B cell (primary cell): ENCODE results near the gene PRTG. TPM values are rescaled to one million over a fixed set of nuclear protein-coding genes. Genes with fewer than 3 reads are reported as not detected.

ENCODE experiments used
- ATAC-seq: fragments of 200-7000 bp; cut with Tn5 transposase; one replicate; pipeline ENCODE4 v1.10.0; 2021; ENCODE audit warnings: low read depth, mild to moderate bottlenecking, moderate number of reproducible peaks, moderate library complexity
- CTCF ChIA-PET: fragments of 350-600 bp; sonication (Branson Sonifier 250); formaldehyde crosslinking; loops from one replicate; lab custom pipeline; 2021; ENCODE audit warnings: antibody characterized with exemption, inconsistent platforms; lab: Charles Lee
- POLR2A ChIA-PET: fragments of 350-600 bp; sonication (Branson Sonifier 250); formaldehyde crosslinking; loops from one replicate; lab custom pipeline; 2021; ENCODE audit warnings: antibody characterized with exemption; lab: Charles Lee
- DNase-seq: peaks from one replicate; pipeline ENCODE4 v3.0.0; 2013
- H2AFZ ChIP-seq: 2 replicates; pipeline ENCODE4 v1.6.1; 2012; ENCODE audit warnings: mild to moderate bottlenecking, low read depth, low read length; ENCODE audit not compliant: insufficient read depth, poor library complexity, severe bottlenecking
- H3K27ac ChIP-seq, 2 donors: 1 replicate in 1 of 2; 2 replicates in 1 of 2; pipeline ENCODE4 v1.5.1; 2012 to 2013; ENCODE audit warnings: low read length in 2 of 2, mild to moderate bottlenecking in 2 of 2, moderate library complexity in 1 of 2
- H3K27me3 ChIP-seq, 4 experiments: fragments of 200-600 bp in 1 of 4; sonication (generic) in 1 of 4; replicated peaks in 1 of 4; 1 replicate in 2 of 4; 2 replicates in 2 of 4; pipeline versions ENCODE4 v1.6.1 to v1.7.0; 2013 to 2016; ENCODE audit warnings: low read length in 3 of 4, mild to moderate bottlenecking in 2 of 4, mixed read lengths in 1 of 4, moderate library complexity in 1 of 4; ENCODE audit not compliant: insufficient read depth in 4 of 4, control insufficient read depth in 3 of 4; ENCODE audit errors: control extremely low read depth in 1 of 4
- H3K36me3 ChIP-seq, 2 experiments: replicated peaks in 1 of 2; 1 replicate in 1 of 2; 2 replicates in 1 of 2; pipeline versions ENCODE4 v1.6.1 to v1.7.1; 2013; ENCODE audit warnings: low read length in 1 of 2; ENCODE audit not compliant: insufficient read depth in 2 of 2, control insufficient read depth in 1 of 2; ENCODE audit errors: control extremely low read depth in 1 of 2, extremely low read depth in 1 of 2
- H3K4me1 ChIP-seq, 2 donors: fragments of 200-600 bp in 1 of 2; sonication (generic) in 1 of 2; 1 replicate in 1 of 2; 2 replicates in 1 of 2; pipeline versions ENCODE4 v1.5.1 to v1.6.1; 2013 to 2017; ENCODE audit warnings: low read length in 2 of 2; ENCODE audit not compliant: control insufficient read depth in 2 of 2, insufficient read depth in 2 of 2
- H3K4me2 ChIP-seq: replicated peaks from 2 replicates; pipeline ENCODE3; 2012; ENCODE audit warnings: mild to moderate bottlenecking, low read depth, low read length; ENCODE audit not compliant: poor library complexity, severe bottlenecking
- H3K4me3 ChIP-seq, 5 experiments: fragments of 200-600 bp in 1 of 5; sonication (generic) in 1 of 5; 1 replicate in 3 of 5; 2 replicates in 2 of 5; pipeline versions ENCODE4 v1.5.1 to v1.7.0; 2011 to 2016; ENCODE audit warnings: low read length in 4 of 5, mild to moderate bottlenecking in 4 of 5, low read depth in 2 of 5, control low read depth in 1 of 5, moderate library complexity in 1 of 5; ENCODE audit not compliant: insufficient read depth in 1 of 5; ENCODE audit errors: control extremely low read depth in 1 of 5, extremely low read depth in 1 of 5
- H3K79me2 ChIP-seq: fragments of 200-600 bp; sonication (generic); one replicate; pipeline ENCODE4 v1.6.0; 2016; ENCODE audit warnings: low read length; ENCODE audit not compliant: control insufficient read depth, insufficient read depth
- H3K9ac ChIP-seq: fragments of 200-600 bp; sonication (generic); 2 replicates; pipeline ENCODE4 v1.6.1; 2017; ENCODE audit warnings: mild to moderate bottlenecking, low read length, moderate library complexity
- H3K9me3 ChIP-seq, 3 donors: one replicate each; pipeline versions ENCODE4 v1.6.1 to v1.7.1; 2013; ENCODE audit warnings: low read length in 2 of 3; ENCODE audit not compliant: control insufficient read depth in 2 of 3, insufficient read depth in 1 of 3; ENCODE audit errors: control extremely low read depth in 1 of 3
- H4K20me1 ChIP-seq: 2 replicates; pipeline ENCODE4 v1.6.0; 2012; ENCODE audit warnings: mild to moderate bottlenecking, low read length; ENCODE audit not compliant: insufficient read depth, control insufficient read depth, poor library complexity, severe bottlenecking
- H3K27ac Mint-ChIP-seq: one replicate; pipeline ENCODE4 v1.8.0; 2021; ENCODE audit warnings: mixed read lengths
- H3K27me3 Mint-ChIP-seq: one replicate; pipeline ENCODE4 v1.8.0; 2021; ENCODE audit warnings: mixed read lengths
- H3K4me1 Mint-ChIP-seq: one replicate; pipeline ENCODE4 v1.8.0; 2021; ENCODE audit warnings: mixed read lengths
- H3K4me3 Mint-ChIP-seq: one replicate; pipeline ENCODE4 v1.8.0; 2021; ENCODE audit warnings: mixed read lengths
- H3K9me3 Mint-ChIP-seq: one replicate; pipeline ENCODE4 v1.8.0; 2022; ENCODE audit warnings: mixed read lengths; ENCODE audit not compliant: insufficient read depth
- CTCF ChIP-seq: fragments of 200-600 bp; IDR thresholded peaks from one replicate; pipeline ENCODE4 v1.8.0; 2022; ENCODE audit warnings: antibody characterized with exemption, mild to moderate bottlenecking
- EZH2 ChIP-seq: IDR thresholded peaks from 2 replicates; pipeline ENCODE4 v1.6.1; 2012; ENCODE audit warnings: borderline replicate concordance, low read depth, mild to moderate bottlenecking, moderate library complexity, low read length; ENCODE audit not compliant: insufficient read depth, poor library complexity, severe bottlenecking
- WGBS: methylation state at CpG from one replicate; pipeline ENCODE4 v1.1.5; 2013; ENCODE audit warnings: missing lambda C conversion rate; ENCODE audit not compliant: insufficient coverage; 5-methylcytosine and 5-hydroxymethylcytosine counted together
- intact Hi-C: fragments of 100-400 bp; cut with micrococcal nuclease; formaldehyde crosslinking; loops from one replicate; pipeline ENCODE4 v1.10.0; 2022
- polyA plus RNA-seq: library from polyadenylated mRNA; depleted of rRNA; stranded (reverse); fragments of >200 nt; gene quantifications from 2 replicates; pipeline ENCODE4 v1.2.3, GENCODE V29; 2012
- total RNA-seq, 2 donors: library from RNA; stranded (reverse); fragments of 120-200 nt in 1 of 2; gene quantifications; 1 replicate in 1 of 2; 2 replicates in 1 of 2; pipeline versions ENCODE4 v1.2.3 to v1.2.4, GENCODE V29; 2013 to 2022

The PRTG gene
- total and polyA plus RNA-seq, 2 donors (not counting 1 experiment from before 2014, with no cell fraction given): not detected

DNA sequence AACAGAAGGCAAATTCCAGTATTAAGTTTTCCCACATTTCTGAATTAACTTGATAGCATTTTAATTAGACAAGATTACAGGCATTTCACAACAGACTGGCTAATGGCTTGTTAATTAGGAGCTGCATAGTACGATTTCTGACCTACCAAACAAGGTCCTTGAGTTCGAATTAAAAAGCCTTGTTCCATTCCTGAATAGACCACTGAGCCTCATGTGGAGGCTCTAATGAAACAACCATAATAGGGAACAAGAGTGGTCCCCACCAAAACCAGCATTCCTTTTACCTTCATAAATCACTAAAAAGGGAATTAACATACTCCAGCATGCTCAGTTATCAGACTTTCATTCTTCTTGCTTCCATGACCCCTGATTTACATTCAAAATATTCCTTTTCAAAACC, 66.4 kb downstream of the PRTG start:
- no peaks in the 10 kb centered on the region for H3K9me3 ChIP-seq
- WGBS: no CpG with 5 or more reads among the region's 2 CpGs
- DNase-seq (no peak), ATAC-seq (no peak)
- no peak overlapping the region for H2AFZ ChIP-seq
- no peak overlapping the region for H3K27ac Mint-ChIP-seq
- no peak overlapping the region for H3K9ac ChIP-seq
- no peak overlapping the region for H3K4me2 ChIP-seq
- peaks cover 14% of the 10 kb centered on the region for H3K27me3 Mint-ChIP-seq
- H3K4me1 Mint-ChIP-seq: no peaks in the 10 kb centered on the region
- POLR2A ChIA-PET: no interaction called here
- CTCF ChIA-PET: no interaction called here
- H3K9me3 Mint-ChIP-seq: no peaks in the 10 kb centered on the region
- no peaks in the 10 kb centered on the region for H4K20me1 ChIP-seq
- H3K4me3 Mint-ChIP-seq: no peak overlapping the region
- H3K4me3 ChIP-seq: no peak overlapping the region
- no peak for TF ChIP-seq CTCF
- no peak for TF ChIP-seq EZH2
- H3K79me2 ChIP-seq: no peaks in the 10 kb centered on the region
- intact Hi-C loops: no loop called here
- no peak overlapping the region for H3K27ac ChIP-seq
- H3K36me3 ChIP-seq: no peaks in the 10 kb centered on the region
- peaks cover 0 to 3% (median 0%) of the 10 kb centered on the region in 4 experiments for H3K27me3 ChIP-seq
- H3K4me1 ChIP-seq: no peaks in the 10 kb centered on the region

DNA sequence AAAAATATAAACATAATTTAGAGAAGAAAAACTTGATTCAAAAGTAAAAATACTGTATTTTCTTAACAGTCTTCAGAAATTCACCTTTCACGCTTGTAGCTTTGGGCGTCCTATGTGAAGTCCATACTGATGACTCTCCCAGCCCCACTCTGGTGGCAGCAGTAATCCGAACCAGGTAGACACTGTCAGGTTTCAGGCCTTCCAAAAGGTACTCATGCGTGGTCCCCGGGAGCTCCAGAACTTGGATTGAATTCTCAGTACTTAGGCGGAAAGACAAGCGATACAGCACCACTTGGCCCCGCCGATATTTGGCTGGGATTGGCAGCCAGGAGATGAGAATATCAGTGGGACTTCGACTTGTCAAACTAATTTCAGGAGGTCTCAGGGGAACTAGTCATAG, 69.7 kb downstream of the PRTG start:
- H4K20me1 ChIP-seq: no peaks in the 10 kb centered on the region
- H3K9me3 ChIP-seq: no peaks in the 10 kb centered on the region
- DNase-seq (no peak), ATAC-seq (no peak)
- H3K4me3 ChIP-seq: no peak overlapping the region
- H3K27ac Mint-ChIP-seq: no peak overlapping the region
- no peak overlapping the region for H3K27ac ChIP-seq
- intact Hi-C loops: no loop called here
- peaks cover 0 to 3% (median 0%) of the 10 kb centered on the region in 4 experiments for H3K27me3 ChIP-seq
- peaks cover 16% of the 10 kb centered on the region for H3K27me3 Mint-ChIP-seq
- no peaks in the 10 kb centered on the region for H3K9me3 Mint-ChIP-seq
- no peaks in the 10 kb centered on the region for H3K36me3 ChIP-seq
- no peak overlapping the region for H2AFZ ChIP-seq
- H3K79me2 ChIP-seq: no peaks in the 10 kb centered on the region
- H3K4me2 ChIP-seq: no peak overlapping the region
- TF ChIP-seq CTCF (no peak), EZH2 (no peak)
- H3K4me3 Mint-ChIP-seq: no peak overlapping the region
- H3K4me1 ChIP-seq: no peaks in the 10 kb centered on the region
- POLR2A ChIA-PET: no interaction called here
- CTCF ChIA-PET: no interaction called here
- H3K4me1 Mint-ChIP-seq: no peaks in the 10 kb centered on the region
- 97% methylated on average over 9 of the region's 10 CpGs for WGBS
- H3K9ac ChIP-seq: no peak overlapping the region
